ENCODE results near the gene PGAP6. TPM values are rescaled to one million over a fixed set of nuclear protein-coding genes. Genes with fewer than 3 reads are reported as not detected.
A peak's percentile ranks its signal among the peaks of the same experiment; 100 is the strongest.
"Not testable (repeated sequence)": the region's sequence is repeated elsewhere in the genome, so short reads cannot be mapped to it uniquely, and the experiment has no call there.

The PGAP6 gene
- polyA plus RNA-seq, 1 donor: 29.0 TPM

DNA sequence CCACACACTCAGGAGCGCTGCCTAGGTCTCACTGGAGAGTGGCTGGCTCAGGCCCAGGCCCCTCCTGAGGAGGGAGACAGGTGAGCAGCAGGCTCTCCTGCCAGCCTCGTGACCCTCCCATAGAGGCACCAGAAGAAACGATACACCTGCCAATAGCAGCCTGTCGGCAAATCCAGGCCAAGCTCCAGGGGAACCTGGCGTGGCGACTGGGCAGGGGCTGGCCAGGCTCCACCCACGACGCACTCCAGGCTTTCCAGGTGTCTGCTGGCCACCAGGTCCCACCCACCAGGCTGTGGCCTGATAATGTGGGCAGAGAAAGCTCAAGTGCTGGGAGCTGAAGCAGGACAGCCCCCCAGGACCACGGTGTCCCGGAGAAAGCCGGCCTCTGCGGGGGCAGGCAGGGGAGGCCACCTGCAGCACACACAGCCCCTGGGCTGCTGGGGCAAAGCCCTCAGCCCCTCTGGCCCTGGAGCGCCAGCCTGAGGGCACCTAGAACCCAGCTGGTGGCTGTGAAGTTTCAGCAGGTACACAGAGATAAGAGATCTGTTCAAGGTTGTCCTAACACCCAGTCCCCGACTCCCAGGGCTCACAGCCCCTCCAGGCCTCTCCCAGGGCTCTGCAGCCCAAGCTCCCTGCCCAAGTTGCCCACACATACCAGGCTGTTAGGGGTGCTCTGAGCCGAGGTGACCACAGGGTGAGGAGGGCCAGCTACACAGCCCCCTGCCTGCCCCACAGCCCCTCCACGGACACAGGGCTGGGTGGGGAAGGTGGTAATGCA lies 2.4 kb downstream of the PGAP6 start:
- DNase-seq: no peak

DNA sequence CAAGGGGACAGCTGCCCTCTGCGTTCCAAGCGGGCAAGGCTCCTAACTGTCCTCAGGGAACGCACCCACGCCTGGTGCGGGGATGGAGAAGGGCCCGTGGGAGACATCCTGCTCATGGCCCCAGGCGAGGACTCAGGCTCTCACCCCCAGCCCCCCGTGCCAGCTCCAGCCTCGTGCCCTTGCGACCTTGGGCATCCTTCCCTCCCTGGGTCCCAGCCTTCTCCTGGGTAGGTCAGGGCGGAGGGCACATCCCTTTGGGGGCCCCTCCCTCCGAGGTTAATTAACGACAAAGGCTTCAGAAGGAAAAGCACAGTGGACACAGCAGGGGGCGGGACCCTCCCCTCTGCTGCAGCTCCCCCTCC lies 3.0 kb downstream of the PGAP6 start:
- no peak for DNase-seq

DNA sequence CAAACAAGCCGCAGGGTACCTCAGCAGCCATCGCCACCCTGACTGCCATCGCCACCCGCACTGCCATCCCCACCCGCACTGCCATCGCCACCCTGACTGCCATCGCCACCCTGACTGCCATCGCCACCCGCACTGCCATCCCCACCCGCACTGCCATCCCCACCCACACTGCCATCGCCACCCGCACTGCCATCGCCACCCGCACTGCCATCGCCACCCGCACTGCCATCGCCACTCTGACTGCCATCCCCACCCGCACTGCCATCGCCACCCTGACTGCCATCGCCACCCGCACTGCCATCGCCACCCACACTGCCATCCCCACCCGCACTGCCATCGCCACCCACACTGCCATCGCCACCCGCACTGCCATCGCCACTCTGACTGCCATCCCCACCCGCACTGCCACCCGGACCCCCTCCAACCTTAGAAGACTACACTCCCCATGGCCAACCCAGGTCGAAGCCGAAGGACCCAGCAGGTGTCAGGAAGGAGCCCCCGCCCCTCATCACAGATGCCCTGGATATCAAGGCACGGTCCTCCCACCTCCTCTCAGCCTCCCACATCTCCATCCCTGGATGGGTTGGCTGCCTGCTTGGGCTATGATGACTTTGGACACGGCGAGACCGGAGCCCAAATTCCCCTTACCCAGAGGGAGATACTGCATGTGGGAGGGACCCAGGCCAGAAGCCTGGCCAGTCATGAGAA lies 3.5 kb downstream of the PGAP6 start:
- DNase-seq: not testable (repeated sequence)

DNA sequence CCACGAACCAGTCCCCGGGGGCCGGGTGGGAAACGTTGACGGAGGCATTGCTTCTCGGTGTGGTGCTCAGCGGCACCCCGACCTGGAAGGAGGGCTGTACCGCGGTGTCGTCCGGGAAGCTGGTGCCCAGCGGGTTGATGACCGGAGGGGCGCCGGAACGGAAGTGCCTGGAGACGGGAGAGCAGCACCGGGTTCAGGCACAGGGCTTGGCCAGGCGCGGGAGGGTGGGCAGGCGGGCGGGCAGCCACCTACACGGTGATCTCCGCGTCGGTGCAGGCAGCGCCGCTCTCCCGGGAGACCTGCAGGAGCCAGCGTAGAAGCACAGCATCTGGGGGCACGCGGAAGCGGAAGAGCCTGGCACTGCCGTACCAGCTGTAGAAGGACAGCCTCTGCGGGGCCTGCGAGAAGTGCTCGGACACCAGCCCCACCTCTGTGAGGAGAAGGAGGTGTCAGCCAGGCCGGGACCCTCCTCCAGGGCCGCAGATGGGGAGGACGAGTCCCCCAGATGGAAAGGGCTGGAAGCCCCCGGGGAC lies 4.3 kb downstream of the PGAP6 start:
- DNase-seq: no peak

DNA sequence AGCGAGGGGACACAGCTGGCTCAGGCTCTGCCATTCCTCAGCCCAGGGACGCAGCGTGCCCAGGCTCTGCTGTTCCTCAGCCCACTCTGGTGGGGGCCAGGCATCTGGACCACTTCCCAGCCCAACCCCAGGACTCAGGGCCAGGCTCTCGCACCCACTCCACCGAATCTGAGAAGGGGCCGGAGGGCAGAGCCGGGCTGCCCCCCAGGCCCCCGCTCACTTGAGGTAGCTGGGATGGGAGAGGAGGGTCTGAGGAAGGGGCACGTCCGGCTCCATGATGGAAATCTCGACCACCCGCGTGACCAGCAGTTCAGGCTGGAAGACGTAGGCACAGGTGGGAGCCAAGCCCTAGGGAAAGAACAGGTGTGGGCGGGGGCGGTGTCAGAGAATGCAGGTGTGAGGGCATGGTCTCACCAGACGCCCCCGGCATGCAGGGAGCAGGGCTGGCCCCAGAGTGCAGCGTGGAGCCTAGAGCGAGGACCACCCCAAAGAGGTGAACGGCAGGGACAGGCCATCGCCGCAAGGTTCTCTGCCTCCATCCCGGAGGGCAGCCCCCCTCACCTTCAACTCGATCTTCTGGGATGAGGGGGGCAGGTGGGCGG lies 4.9 kb downstream of the PGAP6 start:
- no peak for DNase-seq

DNA sequence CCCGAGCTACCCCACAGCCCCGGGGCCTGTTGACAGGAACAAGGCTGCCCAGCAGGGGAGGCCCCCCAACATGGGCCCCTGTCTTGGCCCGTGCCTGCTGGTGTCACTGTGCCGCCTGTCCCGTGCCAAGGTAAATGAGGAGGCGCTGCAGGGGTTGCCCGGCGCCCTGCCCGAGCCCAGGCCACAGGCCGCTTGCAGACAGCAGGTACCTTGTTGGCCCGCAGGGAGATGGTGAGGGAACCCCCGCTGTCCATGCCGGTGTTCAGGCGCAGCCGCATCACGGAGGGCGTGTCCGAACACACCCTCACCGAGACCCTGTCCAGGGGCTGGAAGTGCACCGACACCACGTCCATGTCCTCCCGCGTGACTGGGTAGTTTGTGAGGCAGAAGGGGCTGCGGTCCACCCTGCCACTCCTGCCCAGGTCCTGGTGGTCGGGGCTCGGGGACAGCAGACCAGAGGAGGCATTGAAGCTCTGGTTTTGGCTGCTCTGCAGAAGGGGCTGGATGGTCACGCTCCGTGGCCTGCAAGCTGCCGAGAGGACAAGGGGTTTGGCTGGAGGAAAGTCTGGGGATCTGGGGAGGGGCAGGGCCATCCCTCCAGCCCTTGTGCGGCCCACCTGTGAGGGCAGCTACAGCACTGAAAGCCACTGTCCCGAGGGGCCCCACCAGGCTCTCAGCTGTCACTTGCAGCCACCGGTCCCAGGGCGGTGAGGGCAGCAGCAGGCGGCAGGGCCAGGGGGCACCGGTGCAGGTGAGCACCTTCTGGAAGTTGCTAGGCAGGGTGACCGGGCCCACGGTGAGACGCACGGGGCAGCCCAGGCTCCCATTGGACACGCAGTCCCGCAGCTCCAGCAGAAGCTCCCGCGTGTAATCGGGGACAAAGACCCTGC lies 5.6 kb downstream of the PGAP6 start:
- DNase-seq: no peak

DNA sequence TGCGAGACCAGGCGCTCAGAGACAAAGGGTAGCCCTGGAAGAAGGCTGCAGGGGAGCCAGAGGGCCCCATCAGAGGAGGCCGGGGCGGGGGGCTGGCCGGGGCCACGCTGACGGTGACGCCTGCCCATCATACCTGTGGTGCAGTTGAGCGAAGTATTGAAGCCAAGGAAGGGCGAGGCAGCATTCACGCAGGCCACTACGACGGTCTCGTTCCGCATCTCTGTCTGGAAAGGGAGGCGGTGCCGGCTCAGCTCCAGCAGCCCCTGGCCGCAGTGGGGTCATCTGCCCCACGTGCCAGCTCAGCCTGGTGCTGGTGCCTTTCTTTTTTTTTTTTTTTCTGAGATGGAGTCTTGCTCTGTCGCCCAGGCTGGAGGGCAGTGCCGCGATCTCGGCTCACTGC lies 6.6 kb downstream of the PGAP6 start:
- DNase-seq: no peak

DNA sequence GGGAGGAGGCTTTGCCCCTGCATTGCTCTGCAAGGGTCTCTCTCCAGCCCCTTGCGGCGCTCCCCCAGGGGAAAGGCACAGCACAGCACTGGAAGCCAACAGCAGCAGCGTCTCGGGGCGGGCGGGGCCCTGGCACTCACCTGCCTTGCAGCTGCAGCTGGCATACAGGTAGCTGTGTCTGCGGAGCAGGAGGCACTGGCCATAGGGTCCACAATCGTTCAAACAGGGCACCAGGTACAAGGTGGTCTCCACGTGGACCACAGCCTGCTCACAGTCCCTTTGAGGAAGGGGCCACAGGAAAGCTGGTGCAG lies 7.2 kb downstream of the PGAP6 start:
- DNase-seq: no peak

DNA sequence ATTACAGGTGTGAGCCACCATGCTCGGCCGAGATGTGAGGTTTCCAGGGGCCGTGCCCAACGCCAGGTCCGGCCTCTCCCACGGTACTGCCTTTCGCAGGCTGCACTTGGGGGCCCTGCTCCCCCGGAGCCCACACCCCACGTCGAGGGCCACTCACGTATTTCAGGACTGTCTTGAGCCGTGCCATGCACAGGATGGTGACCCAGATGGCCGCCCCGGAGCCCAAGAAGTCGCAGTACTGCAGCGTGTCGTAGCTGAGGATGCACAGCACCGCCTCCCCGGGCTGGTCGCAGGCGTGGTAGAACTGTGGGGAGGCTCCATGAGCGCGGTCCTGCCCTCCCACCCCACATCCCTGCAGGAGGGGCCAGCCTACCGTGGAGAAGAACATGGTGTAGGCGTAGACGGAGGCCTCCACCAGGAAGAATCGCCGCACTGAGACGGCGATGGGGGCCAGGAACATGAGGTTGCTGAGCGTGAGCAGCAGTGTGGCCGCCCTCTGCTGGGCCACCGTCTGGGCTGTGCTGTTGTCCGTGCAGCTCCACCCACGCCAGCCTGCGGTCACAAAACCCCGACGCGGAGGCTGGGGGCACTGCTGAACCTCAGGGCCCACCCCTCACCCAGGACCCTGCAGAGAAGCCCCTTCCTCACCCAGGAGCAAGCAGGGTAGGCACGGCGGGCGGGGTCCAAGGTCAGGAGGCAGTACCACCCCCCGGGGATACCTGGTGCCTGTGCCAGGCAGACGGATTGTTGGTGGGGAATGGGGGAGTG lies 7.7 kb downstream of the PGAP6 start:
- DNase-seq: no peak

DNA sequence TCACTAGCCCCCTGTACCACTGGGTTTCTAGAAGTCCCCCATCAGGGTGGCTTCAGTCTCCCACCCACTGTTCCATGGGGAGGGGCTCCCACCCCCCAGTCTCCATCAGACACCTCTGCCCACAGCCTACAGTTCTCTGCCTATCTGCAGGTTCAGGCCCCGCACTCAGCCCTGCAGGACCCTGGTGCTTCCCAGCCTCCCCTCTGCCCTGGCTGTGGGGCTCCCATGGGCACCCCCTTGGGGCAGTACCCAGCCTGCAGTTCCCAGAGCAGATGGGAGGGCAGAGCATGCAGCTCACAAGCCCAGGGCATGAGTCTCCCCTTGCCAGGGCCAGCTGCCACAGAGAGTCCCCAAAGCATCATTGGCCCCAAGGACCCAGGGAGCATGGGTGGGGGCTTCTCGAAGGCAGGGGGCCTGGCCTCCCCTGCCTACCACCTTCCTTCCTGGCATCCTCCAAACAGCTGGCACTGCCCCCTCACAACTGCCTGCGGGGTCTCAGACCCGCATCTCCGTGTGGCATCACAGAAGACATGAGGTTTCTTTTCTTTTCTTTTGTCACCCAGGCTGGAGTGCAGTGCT lies 8.7 kb downstream of the PGAP6 start:
- DNase-seq: no peak

DNA sequence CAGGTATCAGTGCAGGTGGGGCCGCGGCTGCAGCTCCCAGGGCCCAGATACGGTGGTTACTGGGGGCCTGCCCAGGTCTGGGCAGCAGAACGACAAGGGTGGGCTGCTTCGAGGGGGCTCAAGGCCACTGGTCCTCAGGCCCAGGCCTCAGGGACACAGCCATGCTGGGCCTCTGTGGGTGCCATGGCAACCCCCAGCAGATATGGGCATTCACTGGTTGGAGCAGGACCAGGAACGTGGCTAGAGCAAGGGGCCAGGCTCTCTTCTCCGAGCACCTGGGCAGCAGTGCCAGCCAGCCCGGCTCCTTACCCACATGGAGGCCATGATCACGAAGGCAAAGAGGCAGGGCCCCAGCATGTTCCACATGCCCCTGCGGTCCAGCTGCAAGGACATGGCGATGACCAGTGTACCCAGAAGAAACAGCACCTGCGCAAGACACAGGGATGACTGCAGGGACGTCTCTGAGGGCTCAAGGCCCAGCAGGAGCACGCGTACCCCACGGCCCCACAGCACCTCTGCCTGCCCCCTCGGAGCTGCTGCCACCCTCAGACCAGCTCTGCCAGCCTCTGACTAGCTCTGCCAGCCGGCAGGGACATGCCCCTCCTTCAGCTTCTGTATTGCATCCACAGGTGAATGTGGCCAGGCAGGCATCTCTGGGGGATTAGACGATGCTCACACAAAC lies 9.3 kb downstream of the PGAP6 start:
- DNase-seq: no peak

DNA sequence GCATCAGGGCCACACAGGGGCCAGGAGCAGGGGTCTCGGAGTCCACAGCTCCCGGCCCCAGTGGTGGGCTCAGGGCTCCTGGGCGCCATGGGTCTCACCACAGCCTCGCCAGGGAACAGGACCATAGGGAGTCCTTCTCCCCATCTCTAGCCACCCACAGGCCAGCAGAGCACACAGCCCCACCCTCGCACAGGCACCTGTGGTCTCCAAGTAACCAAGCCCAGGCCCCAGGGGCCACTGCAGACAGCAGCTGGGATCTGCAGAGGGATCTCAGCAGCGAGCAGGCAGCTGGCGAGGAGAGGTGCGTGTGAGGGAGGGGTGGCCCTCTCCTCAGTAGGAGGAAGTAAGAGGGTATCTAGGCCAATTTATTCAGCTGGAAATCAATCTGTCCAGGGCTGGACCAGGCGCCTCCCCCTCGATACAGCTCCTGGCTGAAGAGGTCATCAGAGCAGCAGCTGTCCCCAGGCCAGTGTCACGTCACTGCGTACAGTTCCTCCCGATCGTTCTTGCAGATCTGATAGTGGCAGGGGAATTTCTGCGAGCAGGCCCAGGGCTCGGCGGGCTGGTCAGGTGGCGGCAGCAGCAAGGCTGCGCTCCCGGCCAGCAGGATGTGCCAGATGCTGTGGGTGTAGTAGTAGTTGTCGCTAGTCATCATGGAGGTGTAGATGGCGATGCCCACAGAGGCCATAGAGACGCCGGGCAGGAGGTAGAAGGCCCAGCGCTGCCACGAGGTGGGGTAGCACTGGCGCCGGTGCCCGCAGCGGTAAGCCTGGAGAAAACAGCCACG lies 10.1 kb downstream of the PGAP6 start:
- no peak for DNase-seq

DNA sequence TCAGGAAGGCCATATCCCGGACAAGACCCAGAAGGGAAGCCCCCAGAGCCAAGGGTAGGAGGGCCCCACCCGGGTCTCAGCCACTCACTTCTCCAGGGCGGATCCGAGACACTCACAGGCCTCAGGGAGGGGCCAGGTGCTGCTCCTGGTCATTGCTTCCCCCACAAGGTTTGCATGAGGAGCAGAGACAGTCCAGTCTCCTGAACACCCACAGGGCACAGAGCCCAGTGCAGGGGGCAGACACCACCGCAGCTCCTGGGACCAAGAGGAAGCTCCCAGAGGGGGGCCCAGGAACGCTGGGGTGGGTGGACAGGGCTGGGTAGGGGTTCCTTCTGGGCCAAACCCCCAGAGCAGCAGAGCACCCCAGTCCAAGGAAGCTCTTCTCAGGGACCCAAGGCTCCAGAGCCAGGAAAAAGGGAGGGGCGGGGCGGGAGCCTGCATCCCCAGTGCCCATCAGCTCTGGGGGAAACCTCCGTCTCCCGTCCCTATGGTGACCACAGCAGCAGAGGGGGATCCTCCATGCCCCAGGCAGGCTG lies 10.7 kb downstream of the PGAP6 start:
- DNase-seq: no peak

DNA sequence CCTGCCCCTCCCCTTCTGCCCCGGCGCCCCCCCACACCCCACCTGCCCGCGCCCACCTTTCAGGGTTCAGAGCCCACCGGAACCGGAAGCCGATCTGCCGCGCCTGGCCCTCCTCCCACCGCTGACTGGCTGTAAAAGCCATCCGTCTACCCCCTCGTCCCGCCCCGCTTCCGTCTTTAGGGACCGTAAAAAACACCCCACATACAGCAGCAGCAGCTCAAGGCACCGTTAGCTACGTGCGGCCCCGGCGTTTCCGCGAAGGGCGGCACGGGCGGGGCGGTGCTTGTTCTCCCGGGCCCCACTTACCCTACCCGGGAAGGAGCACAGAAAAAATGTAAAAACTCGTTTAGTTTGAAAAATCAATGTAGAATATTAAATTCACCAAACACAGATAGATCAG lies 11.3 kb downstream of the PGAP6 start, which contains the start of gene MRPL28:
MRPL28 (minus strand) TSS at position 96 of the 400 bp plus-strand sequence. CDS start 320 bp downstream, outside the sequence.
- peak; percentile 95 for DNase-seq

DNA sequence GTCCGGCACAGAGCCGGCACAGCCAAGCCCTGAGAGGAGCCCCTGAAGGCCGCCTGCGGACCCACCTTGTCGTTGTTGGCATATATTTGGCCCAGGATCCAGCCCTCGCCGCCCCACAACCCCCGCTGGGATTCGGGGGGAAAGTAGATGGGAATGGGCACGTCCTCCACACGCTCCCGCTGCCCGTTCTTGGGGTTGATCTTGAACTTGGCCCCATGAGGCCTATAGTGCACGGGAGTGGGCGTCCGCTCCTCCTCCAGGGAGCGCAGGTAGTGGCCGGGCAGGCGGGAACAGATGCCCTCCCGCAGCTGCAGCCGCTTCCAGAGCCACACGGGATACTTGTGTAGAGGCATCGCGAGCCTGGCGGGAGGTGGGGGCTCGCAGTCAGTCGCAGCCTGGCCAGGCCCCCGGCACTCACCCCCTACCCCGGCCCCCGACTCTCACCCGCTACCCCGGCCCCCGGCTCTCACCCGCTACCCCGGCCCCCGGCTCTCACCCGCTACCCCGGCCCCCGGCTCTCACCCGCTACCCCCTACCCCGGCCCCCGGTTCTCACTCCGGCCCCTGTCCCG lies 11.8 kb downstream of the PGAP6 start:
- DNase-seq: no peak

DNA sequence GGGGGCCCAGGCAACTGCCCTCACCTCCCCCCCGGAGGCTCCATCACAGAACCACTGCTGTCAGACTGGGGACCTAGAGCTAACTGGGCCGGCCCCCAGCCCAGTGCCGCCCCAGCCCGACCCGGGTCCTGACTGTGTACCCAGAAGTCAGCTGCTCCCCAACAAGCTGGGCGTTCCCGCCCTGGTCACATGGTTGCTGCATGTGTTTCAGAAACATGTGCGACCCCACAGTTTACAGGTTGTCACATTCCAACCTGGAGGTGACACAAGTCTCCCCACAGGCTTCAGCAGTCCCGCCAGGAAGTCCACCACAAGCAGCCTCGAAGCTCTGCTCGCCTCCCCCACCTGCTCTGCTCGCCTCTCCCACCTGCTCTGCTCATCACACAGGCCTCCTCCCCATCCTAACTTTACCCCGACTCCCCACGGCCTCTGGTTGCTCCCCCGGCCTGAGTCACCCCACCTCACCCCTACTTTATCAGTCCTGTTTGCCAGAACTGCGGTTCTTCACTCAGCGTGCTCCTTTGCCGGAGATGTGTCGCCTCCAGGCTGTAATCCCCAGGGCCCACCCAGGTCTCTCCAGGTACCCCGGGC lies 12.4 kb downstream of the PGAP6 start:
- no peak for DNase-seq

DNA sequence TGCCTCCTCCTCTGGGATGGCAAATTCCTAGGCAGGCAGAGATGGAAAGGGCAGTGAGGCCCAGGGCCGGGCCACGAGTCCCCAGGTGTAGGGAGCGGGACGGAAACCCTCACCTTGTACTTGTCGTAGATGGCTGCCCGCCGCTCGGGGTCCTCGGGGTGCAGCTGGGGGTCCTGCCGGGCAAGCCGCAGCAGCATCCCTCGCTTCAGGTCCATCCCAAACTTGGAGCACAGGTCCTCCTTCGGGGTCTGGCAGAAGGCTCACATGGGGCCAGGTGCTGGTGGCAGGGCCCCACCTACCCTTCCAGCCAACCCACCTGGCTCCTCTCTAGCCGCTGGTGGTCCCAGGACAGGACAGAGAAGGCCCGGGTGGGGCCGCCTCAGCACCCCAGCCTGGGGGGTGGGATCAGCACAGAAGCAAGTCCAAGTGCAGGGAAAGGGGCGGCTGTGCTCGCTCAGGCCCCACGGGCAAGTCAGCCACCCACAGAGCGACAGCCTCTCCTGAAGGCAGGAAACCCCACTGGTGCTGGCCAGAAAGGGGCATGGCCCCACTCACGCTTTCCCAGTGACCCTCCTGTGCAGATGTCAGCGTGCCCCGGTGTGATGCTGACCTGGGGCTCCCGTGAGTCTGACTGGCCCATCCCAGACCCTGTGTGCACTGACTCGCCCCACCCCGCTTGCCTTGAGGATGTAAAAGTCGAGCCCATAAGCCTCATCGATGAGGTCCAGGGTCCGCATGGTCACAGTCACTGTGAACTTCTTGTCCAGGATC lies 13.2 kb downstream of the PGAP6 start:
- DNase-seq: no peak

DNA sequence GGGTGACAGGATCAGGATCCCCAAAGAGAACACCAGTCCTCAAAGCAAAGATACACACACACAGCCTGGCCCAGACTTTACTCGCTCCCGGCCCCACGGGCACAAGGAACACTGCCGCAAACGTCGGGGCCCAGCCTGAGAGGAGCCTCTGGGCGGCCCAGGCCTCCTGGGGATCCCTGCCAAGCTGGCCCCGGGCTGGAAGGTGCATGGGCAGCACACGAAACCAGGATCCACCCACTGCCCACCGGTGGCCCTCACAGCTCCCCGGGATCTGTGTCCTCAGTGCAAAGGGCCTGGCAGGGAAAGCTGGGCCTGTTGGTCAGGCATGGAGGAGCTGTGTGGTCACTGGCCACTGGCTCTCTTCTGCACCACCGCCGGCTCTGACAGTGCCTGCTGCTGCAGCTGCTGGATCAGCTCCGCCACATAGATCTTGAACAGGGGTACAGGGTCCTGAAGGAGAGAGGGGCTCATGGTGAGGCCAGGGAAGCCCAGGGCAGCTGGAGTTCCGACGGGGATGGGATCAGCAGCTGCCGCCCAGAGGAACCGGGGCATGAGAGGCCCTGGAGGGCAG lies 14.4 kb downstream of the PGAP6 start:
- no peak for DNase-seq
